ENCODE measurements around the gene SUN1. TPM values are rescaled to one million over a fixed set of nuclear protein-coding genes. Genes with fewer than 3 reads are reported as not detected.

Gene SUN1
- total and polyA plus RNA-seq, 2 experiments from 2014 or later = 63.3 to 145 TPM

DNA sequence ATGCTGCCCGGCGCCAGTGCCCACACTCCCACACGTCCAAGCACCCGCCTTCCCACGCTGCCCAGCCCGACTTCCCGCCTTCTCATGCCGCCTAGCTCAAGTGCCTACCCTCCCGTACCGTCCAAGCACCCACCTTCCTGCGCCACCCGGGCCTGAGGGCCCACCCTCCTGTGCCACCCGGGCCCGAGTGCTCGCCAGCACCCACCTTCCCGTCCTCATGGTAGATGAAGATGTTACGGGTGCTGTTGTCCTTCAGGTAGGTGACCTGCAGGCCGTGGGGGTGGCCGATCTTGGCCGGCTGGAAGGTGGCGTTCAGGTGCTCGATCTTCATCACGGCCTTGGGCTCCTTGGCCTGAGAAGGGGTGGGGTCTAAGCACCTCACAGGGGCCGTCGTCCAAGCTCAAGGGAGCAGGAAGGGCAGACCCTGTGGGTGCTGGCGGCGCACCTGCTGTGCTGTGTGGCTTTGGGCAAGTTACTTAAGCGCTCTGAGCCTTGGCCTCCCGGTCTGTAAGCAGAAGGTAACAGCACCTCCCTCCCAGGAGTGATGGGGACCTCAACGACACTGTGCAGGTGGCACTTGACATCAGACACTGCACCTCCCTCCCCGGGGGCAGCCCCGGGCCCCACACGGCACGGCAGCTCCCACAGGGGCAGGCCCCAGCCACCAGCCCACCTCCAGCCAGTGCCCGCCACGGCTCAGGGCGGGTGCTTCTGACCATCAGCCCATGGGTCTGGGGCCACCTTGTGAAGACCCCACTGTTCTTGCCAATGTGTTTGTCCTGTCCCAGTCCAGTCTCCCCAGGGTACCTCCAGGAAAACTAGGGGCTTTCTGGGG, 71.9 kb downstream of the SUN1 start:
- no peak overlapping the region for H3K27ac ChIP-seq (ENCODE audit: low read depth)
- no peaks in the 10 kb centered on the region for H3K36me3 Mint-ChIP-seq (ENCODE audit: low read depth)
- no peak overlapping the region for H2AFZ ChIP-seq
- H3K4me3 ChIP-seq = no peak overlapping the region
- H3K4me3 Mint-ChIP-seq = no peak overlapping the region
- H3K27me3 Mint-ChIP-seq (ENCODE audit: insufficient read depth, low read depth, poor library complexity) = peaks cover 15% of the 10 kb centered on the region
- no peak for DNase-seq (ENCODE audit: low spot score)
- H3K79me2 ChIP-seq (replicated peaks; ENCODE audit: insufficient read depth) = no peaks in the 10 kb centered on the region
- no peak overlapping the region for H3K4me2 ChIP-seq
- TF ChIP-seq EZH2 (IDR thresholded peaks at IDR 0.05; ENCODE audit: low read depth, unreplicated experiment) (no peak), ZNF462 (CRISPR knock-in tag; IDR thresholded peaks at IDR 0.05) (no peak), REST (IDR thresholded peaks at IDR 0.05; ENCODE audit: unreplicated experiment) (no peak), POLR2AphosphoS5 (IDR thresholded peaks at IDR 0.05; ENCODE audit: low read depth) (no peak)
- TF ChIP-seq, protein P1, sequence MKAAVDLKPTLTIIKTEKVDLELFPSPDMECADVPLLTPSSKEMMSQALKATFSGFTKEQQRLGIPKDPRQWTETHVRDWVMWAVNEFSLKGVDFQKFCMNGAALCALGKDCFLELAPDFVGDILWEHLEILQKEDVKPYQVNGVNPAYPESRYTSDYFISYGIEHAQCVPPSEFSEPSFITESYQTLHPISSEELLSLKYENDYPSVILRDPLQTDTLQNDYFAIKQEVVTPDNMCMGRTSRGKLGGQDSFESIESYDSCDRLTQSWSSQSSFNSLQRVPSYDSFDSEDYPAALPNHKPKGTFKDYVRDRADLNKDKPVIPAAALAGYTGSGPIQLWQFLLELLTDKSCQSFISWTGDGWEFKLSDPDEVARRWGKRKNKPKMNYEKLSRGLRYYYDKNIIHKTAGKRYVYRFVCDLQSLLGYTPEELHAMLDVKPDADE (IDR thresholded peaks at IDR 0.05) = no peak
- no peaks in the 10 kb centered on the region for H3K9me3 Mint-ChIP-seq
- H3F3A ChIP-seq (replicated peaks; ENCODE audit: low read depth) = no peaks in the 10 kb centered on the region
- H3K27ac Mint-ChIP-seq = no peak overlapping the region
- no peaks in the 10 kb centered on the region for H3K36me3 ChIP-seq (ENCODE audit: insufficient read depth)
- H3K9me2 ChIP-seq (ENCODE audit: insufficient read depth) = no peaks in the 10 kb centered on the region
- no peaks in the 10 kb centered on the region; the same call in 2 of the 3 replicates for H3K4me1 Mint-ChIP-seq
- peaks cover 8% of the 10 kb centered on the region for H3K27me3 ChIP-seq (ENCODE audit: insufficient read depth)
- no peak for ATAC-seq
- H3K4me1 ChIP-seq (ENCODE audit: insufficient read depth) = no peaks in the 10 kb centered on the region
- H4K20me1 ChIP-seq (replicated peaks; ENCODE audit: insufficient read depth) = no peaks in the 10 kb centered on the region

All from GM23338 (cell line).